Upper lobe of right lung (tissue), 1 donor: ENCODE data around the gene OR6J1. TPM values are rescaled to one million over a fixed set of nuclear protein-coding genes. Genes with fewer than 3 reads are reported as not detected.
A peak's percentile ranks its signal among the peaks of the same experiment; 100 is the strongest.
"Not testable (repeated sequence)": the region's sequence is repeated elsewhere in the genome, so short reads cannot be mapped to it uniquely, and the experiment has no call there.

ENCODE experiments used
- ATAC-seq: fragments of 200-7000 bp; cut with Tn5 transposase; one replicate; pipeline ENCODE4 v1.9.1; 2020; ENCODE audit warnings: mild to moderate bottlenecking, moderate library complexity
- DNase-seq: peaks from one replicate; pipeline ENCODE4 v3.0.0-alpha.2; 2020
- H3K27ac ChIP-seq: fragments of 200-600 bp; one replicate; pipeline ENCODE4 v1.8.0; 2022
- H3K27me3 ChIP-seq: fragments of 200-600 bp; one replicate; pipeline ENCODE4 v1.8.0; 2022; ENCODE audit warnings: mild to moderate bottlenecking
- H3K36me3 ChIP-seq: fragments of 200-600 bp; one replicate; pipeline ENCODE4 v1.8.0; 2022
- H3K4me1 ChIP-seq: fragments of 200-600 bp; one replicate; pipeline ENCODE4 v1.8.0; 2022
- H3K4me3 ChIP-seq: fragments of 200-600 bp; one replicate; pipeline ENCODE4 v1.8.0; 2022; ENCODE audit warnings: mild to moderate bottlenecking
- H3K9me3 ChIP-seq: fragments of 200-600 bp; one replicate; pipeline ENCODE4 v1.8.0; 2022
- CTCF ChIP-seq: fragments of 200-600 bp; IDR thresholded peaks from one replicate; pipeline ENCODE4 v1.8.0; 2022; ENCODE audit warnings: antibody characterized with exemption
- intact Hi-C: fragments of 100-400 bp; cut with DNase I; formaldehyde crosslinking; loops from one replicate; pipeline ENCODE4 v1.11.0; 2022
- total RNA-seq: library from RNA; stranded (reverse); fragmentation: NEBNext Ultra II Directional; extraction: Animal tissue kit (Norgen Biotek cat#: 25700); gene quantifications from one replicate; pipeline ENCODE4 v1.2.1, GENCODE V29; 2021
- donor health status: DM: no; HTN: yes; CAD: no; lungs with severe emphysema.

Gene OR6J1
- total RNA-seq, 1 donor from 2014 or later, result not detected

- Histone ChIP-seq H3K9me3 (no peaks in the 10 kb centered on the region), H3K36me3 (no peaks in the 10 kb centered on the region), H3K27me3 (no peaks in the 10 kb centered on the region), H3K4me3 (no peak overlapping the region), H3K27ac (no peak overlapping the region), H3K4me1 (no peaks in the 10 kb centered on the region)
- TF ChIP-seq CTCF, result no peak
- intact Hi-C loops, result no loop called here
- DNase-seq, result no peak
- ATAC-seq, result peak; percentile 29
Measured at GRCh38 chr14:22678221-22678620, 34.1 kb upstream of the OR6J1 start.

- ATAC-seq, H3K4me1 ChIP-seq, H3K9me3 ChIP-seq, H3K36me3 ChIP-seq, intact Hi-C loops, H3K27me3 ChIP-seq, H3K4me3 ChIP-seq, H3K27ac ChIP-seq, DNase-seq: not testable (repeated sequence)
Measured at GRCh38 chr14:22677551-22677950, 33.4 kb upstream of the OR6J1 start.

- TF ChIP-seq CTCF, result no peak
- H3K36me3 ChIP-seq, result no peaks in the 10 kb centered on the region
- H3K4me1 ChIP-seq, result no peaks in the 10 kb centered on the region
- H3K27me3 ChIP-seq, result no peaks in the 10 kb centered on the region
- no peak overlapping the region for H3K27ac ChIP-seq
- DNase-seq, result no peak
- no peaks in the 10 kb centered on the region for H3K9me3 ChIP-seq
- ATAC-seq, result no peak
- intact Hi-C loops, result no loop called here
- no peak overlapping the region for H3K4me3 ChIP-seq
Measured at GRCh38 chr14:22671622-22672021, 27.5 kb upstream of the OR6J1 start.

GRCh38 chr14:22668863-22669262, 24.7 kb upstream of the OR6J1 start:
- no peak overlapping the region for H3K27ac ChIP-seq
- H3K36me3 ChIP-seq, result no peaks in the 10 kb centered on the region
- ATAC-seq (no peak), DNase-seq (no peak)
- intact Hi-C loops, result no loop called here
- H3K9me3 ChIP-seq, result no peaks in the 10 kb centered on the region
- H3K4me1 ChIP-seq, result no peaks in the 10 kb centered on the region
- H3K4me3 ChIP-seq, result no peak overlapping the region
- no peak for TF ChIP-seq CTCF
- H3K27me3 ChIP-seq, result no peaks in the 10 kb centered on the region

- H3K27me3 ChIP-seq, result no peaks in the 10 kb centered on the region
Measured at GRCh38 chr14:22668417-22668816, 24.3 kb upstream of the OR6J1 start.

GRCh38 chr14:22667881-22668280, 23.7 kb upstream of the OR6J1 start:
- ATAC-seq, result no peak
- DNase-seq, result no peak

More at GRCh38 chr14:22668417-22668816, 24.3 kb upstream of the OR6J1 start:
- DNase-seq, result no peak
- no peaks in the 10 kb centered on the region for H3K36me3 ChIP-seq
- no peaks in the 10 kb centered on the region for H3K9me3 ChIP-seq
- TF ChIP-seq CTCF, result no peak
- no peak for ATAC-seq
- no peak overlapping the region for H3K27ac ChIP-seq
- intact Hi-C loops, result no loop called here
- H3K4me1 ChIP-seq, result no peaks in the 10 kb centered on the region
- H3K4me3 ChIP-seq, result no peak overlapping the region

More at GRCh38 chr14:22667881-22668280, 23.7 kb upstream of the OR6J1 start:
- H3K27ac ChIP-seq, result no peak overlapping the region
- no peaks in the 10 kb centered on the region for H3K4me1 ChIP-seq
- H3K36me3 ChIP-seq, result no peaks in the 10 kb centered on the region
- intact Hi-C loops, result no loop called here
- H3K27me3 ChIP-seq, result no peaks in the 10 kb centered on the region
- H3K4me3 ChIP-seq, result no peak overlapping the region
- H3K9me3 ChIP-seq, result no peaks in the 10 kb centered on the region
- no peak for TF ChIP-seq CTCF
